GM12878 (cell line): ENCODE data around the gene SURF4. TPM values are rescaled to one million over a fixed set of nuclear protein-coding genes. Genes with fewer than 3 reads are reported as not detected.
A peak's percentile ranks its signal among the peaks of the same experiment; 100 is the strongest.

Experiments used
- ATF7 ChIP-seq: fragments of 450-650 bp; IDR thresholded peaks from 2 replicates; pipeline ENCODE4 v1.6.1; 2016; ENCODE audit warnings: low read depth, mild to moderate bottlenecking
- CBFB ChIP-seq: IDR thresholded peaks from 2 replicates; pipeline ENCODE4 v1.6.1; 2016; ENCODE audit warnings: antibody characterized with exemption, low read depth
- LARP7 ChIP-seq: fragments of 450-650 bp; IDR thresholded peaks from 2 replicates; pipeline ENCODE4 v1.6.1; 2017; ENCODE audit warnings: mild to moderate bottlenecking
- MEF2B ChIP-seq: fragments of 450-650 bp; IDR thresholded peaks from 2 replicates; pipeline ENCODE4 v1.6.1; 2018; ENCODE audit warnings: mild to moderate bottlenecking, moderate library complexity; ENCODE audit not compliant: partially characterized antibody, poor library complexity, severe bottlenecking
- MYC ChIP-seq: IDR thresholded peaks from 2 replicates; pipeline ENCODE4 v1.6.1; 2011; ENCODE audit warnings: mild to moderate bottlenecking, low read length, moderate library complexity, inconsistent platforms; ENCODE audit not compliant: insufficient read depth, insufficient replicate concordance, insufficient read length, severe bottlenecking
- NFXL1 ChIP-seq: fragments of 450-650 bp; IDR thresholded peaks from 2 replicates; pipeline ENCODE4 v1.6.1; 2017; ENCODE audit warnings: antibody characterized with exemption, mild to moderate bottlenecking, borderline replicate concordance
- NRF1 ChIP-seq: conservative IDR thresholded peaks from 2 replicates; pipeline ENCODE4 v1.6.1; 2011; ENCODE audit warnings: mild to moderate bottlenecking, low read depth, low read length, improper control_type of control experiment
- POLR2AphosphoS2 ChIP-seq: IDR thresholded peaks from 2 replicates; pipeline ENCODE4 v1.6.1; 2011; ENCODE audit warnings: low read depth, mild to moderate bottlenecking, low read length, improper control_type of control experiment, moderate library complexity
- RAD21 ChIP-seq: IDR thresholded peaks from 2 replicates; pipeline ENCODE4 v1.6.1; 2011; ENCODE audit warnings: mild to moderate bottlenecking, low read depth, low read length, moderate library complexity; ENCODE audit not compliant: insufficient read depth
- RCOR1 ChIP-seq: conservative IDR thresholded peaks from 2 replicates; pipeline ENCODE4 v1.6.1; 2012; ENCODE audit warnings: low read depth, low read length, improper control_type of control experiment
- SMAD5 ChIP-seq: IDR thresholded peaks from 2 replicates; pipeline ENCODE4 v1.6.1; 2016; ENCODE audit warnings: antibody characterized with exemption, low read depth
- SP1 ChIP-seq: IDR thresholded peaks from one replicate; pipeline ENCODE4 v1.6.1; 2011; ENCODE audit warnings: low read depth, low read length
- SREBF2 ChIP-seq: IDR thresholded peaks from 2 replicates; pipeline ENCODE4 v1.6.1; 2012; ENCODE audit warnings: mild to moderate bottlenecking, low read length
- TARDBP ChIP-seq: IDR thresholded peaks from 2 replicates; pipeline ENCODE4 v1.6.1; 2016; ENCODE audit warnings: borderline replicate concordance
- ZZZ3 ChIP-seq: IDR thresholded peaks from 2 replicates; pipeline ENCODE4 v1.6.1; 2011; ENCODE audit warnings: low read depth; ENCODE audit not compliant: control insufficient read depth, insufficient read length
- polyA plus RNA-seq, 11 experiments: library from polyadenylated mRNA; depleted of rRNA in 4 of 11; unstranded in 6 of 11; stranded (reverse) in 5 of 11; fragments of >200 nt; fragmentation: Nextera tagmentation in 4 of 11; fragmentation: Illumina TruSeq in 1 of 11; extraction: Ambion mirVana in 4 of 11; extraction: Trizol in 1 of 11; gene quantifications; 1 replicate in 1 of 11; 2 replicates in 10 of 11; pipeline versions ENCODE4 v1.2.1 to v1.2.3, GENCODE V29; 2011 to 2016; ENCODE audit warnings: inconsistent platforms in 2 of 11, missing spikeins in 2 of 11, low read depth in 1 of 11
- total RNA-seq, 4 experiments: library from RNA; depleted of rRNA in 3 of 4; stranded (reverse); fragments of >200 nt in 3 of 4; fragmentation: Illumina TruSeq in 1 of 4; extraction: Trizol in 1 of 4; gene quantifications; 2 replicates each; pipeline versions ENCODE4 v1.2.1 to v1.2.3, GENCODE V29; 2013 to 2021
- TF ChIP-seq, protein P1 (sequence below): fragments of 450-650 bp; IDR thresholded peaks from 2 replicates; pipeline ENCODE4 v1.6.1; 2018; ENCODE audit warnings: borderline replicate concordance, mild to moderate bottlenecking; ENCODE audit not compliant: partially characterized antibody
- TF ChIP-seq, protein P2 (sequence below): IDR thresholded peaks from 2 replicates; pipeline ENCODE4 v1.6.1; 2012; ENCODE audit warnings: low read depth, low read length, improper control_type of control experiment
- TF ChIP-seq, protein P3 (sequence below): fragments of 450-650 bp; formaldehyde crosslinking; IDR thresholded peaks from 2 replicates; pipeline ENCODE4 v1.5.0; 2022; ENCODE audit warnings: mild to moderate bottlenecking, missing genetic modification characterization

The SURF4 gene
- total and polyA plus RNA-seq, 10 of the 15 experiments (the other 5 are each of a cell fraction or from before 2014, with no cell fraction given), result 6.4 to 134 (median 78.7) TPM

DNA sequence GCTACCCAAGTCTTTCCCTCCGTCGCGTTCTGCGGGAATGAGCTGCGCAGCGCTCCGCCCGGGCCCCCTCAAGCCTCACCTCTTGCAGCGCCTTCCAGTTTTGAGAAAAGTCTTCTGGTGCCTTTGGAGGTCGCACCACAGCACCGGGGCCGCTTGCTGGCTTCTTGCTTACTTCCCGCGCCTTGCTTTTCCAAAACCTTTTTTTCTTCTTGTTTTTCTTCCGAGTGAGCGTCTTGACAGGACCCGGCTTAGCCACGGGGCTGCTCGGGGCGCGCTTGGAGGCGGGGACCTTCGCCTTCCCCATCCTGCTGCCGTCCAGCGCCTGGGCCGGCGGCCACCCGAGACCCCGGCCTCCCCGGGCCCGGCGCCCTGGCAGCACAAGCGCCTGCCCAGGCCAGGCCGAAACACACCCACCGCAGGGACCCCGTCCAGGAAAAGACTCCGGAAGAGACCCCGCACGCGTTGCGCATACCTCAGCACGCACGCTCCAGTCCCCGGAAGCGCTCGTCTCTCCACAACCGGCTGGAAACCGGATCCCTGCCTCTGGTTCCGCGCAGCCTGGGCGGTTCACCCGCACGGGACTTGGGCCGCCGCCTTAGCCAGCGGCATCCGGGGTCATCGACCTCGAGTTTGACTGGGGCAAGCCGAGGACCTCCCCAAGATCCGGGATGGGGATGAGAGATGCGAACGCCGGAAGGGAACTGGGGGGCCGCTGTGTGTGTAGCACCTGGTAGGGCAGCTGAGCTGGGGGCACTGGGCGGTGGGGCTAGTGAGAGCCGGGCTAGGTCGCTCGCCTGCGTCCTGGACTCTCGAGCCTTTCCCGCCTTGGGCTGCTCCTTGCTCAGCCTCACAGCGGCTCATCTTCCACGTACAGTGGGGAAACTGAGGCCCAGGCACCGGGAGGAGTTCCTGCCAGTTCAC is 41.9 kb upstream of the SURF4 start, which contains the start of gene REXO4 (continued):
- TF ChIP-seq MYC, result peak; percentile 93
- peak; percentile 62; the same call in 1 of the 2 replicates for TF ChIP-seq ATF7
- TF ChIP-seq, protein P1, sequence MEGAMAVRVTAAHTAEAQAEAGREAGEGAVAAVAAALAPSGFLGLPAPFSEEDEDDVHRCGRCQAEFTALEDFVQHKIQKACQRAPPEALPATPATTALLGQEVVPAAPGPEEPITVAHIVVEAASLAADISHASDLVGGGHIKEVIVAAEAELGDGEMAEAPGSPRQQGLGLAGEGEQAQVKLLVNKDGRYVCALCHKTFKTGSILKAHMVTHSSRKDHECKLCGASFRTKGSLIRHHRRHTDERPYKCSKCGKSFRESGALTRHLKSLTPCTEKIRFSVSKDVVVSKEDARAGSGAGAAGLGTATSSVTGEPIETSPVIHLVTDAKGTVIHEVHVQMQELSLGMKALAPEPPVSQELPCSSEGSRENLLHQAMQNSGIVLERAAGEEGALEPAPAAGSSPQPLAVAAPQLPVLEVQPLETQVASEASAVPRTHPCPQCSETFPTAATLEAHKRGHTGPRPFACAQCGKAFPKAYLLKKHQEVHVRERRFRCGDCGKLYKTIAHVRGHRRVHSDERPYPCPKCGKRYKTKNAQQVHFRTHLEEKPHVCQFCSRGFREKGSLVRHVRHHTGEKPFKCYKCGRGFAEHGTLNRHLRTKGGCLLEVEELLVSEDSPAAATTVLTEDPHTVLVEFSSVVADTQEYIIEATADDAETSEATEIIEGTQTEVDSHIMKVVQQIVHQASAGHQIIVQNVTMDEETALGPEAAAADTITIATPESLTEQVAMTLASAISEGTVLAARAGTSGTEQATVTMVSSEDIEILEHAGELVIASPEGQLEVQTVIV, result peak; percentile 84
- no peak for TF ChIP-seq RCOR1
- peak; percentile 86 for TF ChIP-seq CBFB
- no peak for TF ChIP-seq NFXL1
- TF ChIP-seq MEF2B, result peak; percentile 63
- TF ChIP-seq TARDBP, result peak; percentile 75; the same call in 1 of the 2 replicates
- peak; percentile 32; the same call in 1 of the 2 replicates for TF ChIP-seq NRF1
- TF ChIP-seq SREBF2, result no peak
- peak; percentile 34 for TF ChIP-seq ZZZ3
- peak; percentile 100 for TF ChIP-seq LARP7
- TF ChIP-seq POLR2AphosphoS2, result peak; percentile 37; the same call in 1 of the 2 replicates
- peak; percentile 48; the same call in 1 of the 2 replicates for TF ChIP-seq SMAD5
- TF ChIP-seq, protein P2, sequence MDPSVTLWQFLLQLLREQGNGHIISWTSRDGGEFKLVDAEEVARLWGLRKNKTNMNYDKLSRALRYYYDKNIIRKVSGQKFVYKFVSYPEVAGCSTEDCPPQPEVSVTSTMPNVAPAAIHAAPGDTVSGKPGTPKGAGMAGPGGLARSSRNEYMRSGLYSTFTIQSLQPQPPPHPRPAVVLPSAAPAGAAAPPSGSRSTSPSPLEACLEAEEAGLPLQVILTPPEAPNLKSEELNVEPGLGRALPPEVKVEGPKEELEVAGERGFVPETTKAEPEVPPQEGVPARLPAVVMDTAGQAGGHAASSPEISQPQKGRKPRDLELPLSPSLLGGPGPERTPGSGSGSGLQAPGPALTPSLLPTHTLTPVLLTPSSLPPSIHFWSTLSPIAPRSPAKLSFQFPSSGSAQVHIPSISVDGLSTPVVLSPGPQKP, result 0 out of 2 replicates have a peak, but pooled peaks have one; percentile 61
- peak; percentile 69 for TF ChIP-seq SP1
- TF ChIP-seq, protein P3, sequence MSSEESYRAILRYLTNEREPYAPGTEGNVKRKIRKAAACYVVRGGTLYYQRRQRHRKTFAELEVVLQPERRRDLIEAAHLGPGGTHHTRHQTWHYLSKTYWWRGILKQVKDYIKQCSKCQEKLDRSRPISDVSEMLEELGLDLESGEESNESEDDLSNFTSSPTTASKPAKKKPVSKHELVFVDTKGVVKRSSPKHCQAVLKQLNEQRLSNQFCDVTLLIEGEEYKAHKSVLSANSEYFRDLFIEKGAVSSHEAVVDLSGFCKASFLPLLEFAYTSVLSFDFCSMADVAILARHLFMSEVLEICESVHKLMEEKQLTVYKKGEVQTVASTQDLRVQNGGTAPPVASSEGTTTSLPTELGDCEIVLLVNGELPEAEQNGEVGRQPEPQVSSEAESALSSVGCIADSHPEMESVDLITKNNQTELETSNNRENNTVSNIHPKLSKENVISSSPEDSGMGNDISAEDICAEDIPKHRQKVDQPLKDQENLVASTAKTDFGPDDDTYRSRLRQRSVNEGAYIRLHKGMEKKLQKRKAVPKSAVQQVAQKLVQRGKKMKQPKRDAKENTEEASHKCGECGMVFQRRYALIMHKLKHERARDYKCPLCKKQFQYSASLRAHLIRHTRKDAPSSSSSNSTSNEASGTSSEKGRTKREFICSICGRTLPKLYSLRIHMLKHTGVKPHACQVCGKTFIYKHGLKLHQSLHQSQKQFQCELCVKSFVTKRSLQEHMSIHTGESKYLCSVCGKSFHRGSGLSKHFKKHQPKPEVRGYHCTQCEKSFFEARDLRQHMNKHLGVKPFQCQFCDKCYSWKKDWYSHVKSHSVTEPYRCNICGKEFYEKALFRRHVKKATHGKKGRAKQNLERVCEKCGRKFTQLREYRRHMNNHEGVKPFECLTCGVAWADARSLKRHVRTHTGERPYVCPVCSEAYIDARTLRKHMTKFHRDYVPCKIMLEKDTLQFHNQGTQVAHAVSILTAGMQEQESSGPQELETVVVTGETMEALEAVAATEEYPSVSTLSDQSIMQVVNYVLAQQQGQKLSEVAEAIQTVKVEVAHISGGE (CRISPR knock-in tag), result peak; percentile 97
- no peak for TF ChIP-seq RAD21
